GM18519 (cell line): ENCODE results near the gene SNX5.
A peak's percentile ranks its signal among the peaks of the same experiment; 100 is the strongest.

ENCODE experiments used
- ATAC-seq: cut with Tn5 transposase; IDR thresholded peaks from one replicate; pipeline ENCODE4 v1.9.1; 2021; ENCODE audit warnings: mild to moderate bottlenecking, moderate library complexity; ENCODE audit not compliant: unreplicated experiment, low FRiP score

Gene SNX5

GRCh38 chr20:17921774-17922173 lies 46.8 kb downstream of the SNX5 start:
- no peak for ATAC-seq

GRCh38 chr20:17919149-17919548 lies 49.4 kb downstream of the SNX5 start:
- no peak for ATAC-seq

GRCh38 chr20:17917832-17918618 lies 50.6 kb downstream of the SNX5 start:
- ATAC-seq = no peak

GRCh38 chr20:17916433-17916891 lies 52.1 kb downstream of the SNX5 start:
- ATAC-seq = no peak

- ATAC-seq = no peak
Observed at GRCh38 chr20:17914957-17915356, 53.6 kb downstream of the SNX5 start.

- no peak for ATAC-seq
Observed at GRCh38 chr20:17912916-17913315, 55.7 kb downstream of the SNX5 start.

- ATAC-seq = no peak
Observed at GRCh38 chr20:17911927-17912326, 56.7 kb downstream of the SNX5 start.

- no peak for ATAC-seq
Observed at GRCh38 chr20:17910828-17911294, 57.7 kb downstream of the SNX5 start.

GRCh38 chr20:17909869-17910321 lies 58.7 kb downstream of the SNX5 start:
- no peak for ATAC-seq

GRCh38 chr20:17905544-17905943 lies 63.0 kb downstream of the SNX5 start:
- ATAC-seq = no peak

GRCh38 chr20:17904027-17904426 lies 64.6 kb downstream of the SNX5 start:
- ATAC-seq = peak; percentile 50

- no peak for ATAC-seq
Observed at GRCh38 chr20:17902531-17903083, 66.0 kb downstream of the SNX5 start.

GRCh38 chr20:17901971-17902370 lies 66.6 kb downstream of the SNX5 start:
- no peak for ATAC-seq

GRCh38 chr20:17898548-17898994 lies 70.0 kb downstream of the SNX5 start:
- no peak for ATAC-seq

GRCh38 chr20:17897566-17898307 lies 70.9 kb downstream of the SNX5 start:
- no peak for ATAC-seq

GRCh38 chr20:17896771-17897369 lies 71.7 kb downstream of the SNX5 start:
- no peak for ATAC-seq

- ATAC-seq = no peak
Observed at GRCh38 chr20:17896193-17896723, 72.3 kb downstream of the SNX5 start.

GRCh38 chr20:17895641-17896171 lies 72.9 kb downstream of the SNX5 start:
- no peak for ATAC-seq

GRCh38 chr20:17893445-17893844 lies 75.1 kb downstream of the SNX5 start:
- no peak for ATAC-seq
